Tibial nerve (tissue), 4 donors: ENCODE measurements around the gene POGZ. TPM values are rescaled to one million over a fixed set of nuclear protein-coding genes. Genes with fewer than 3 reads are reported as not detected.
A peak's percentile ranks its signal among the peaks of the same experiment; 100 is the strongest.

Experiments used
- DNase-seq, 2 donors: peaks; one replicate each; pipeline ENCODE4 v3.0.0-alpha.2; 2019; ENCODE audit warnings: low spot score in 2 of 2
- H3K27ac ChIP-seq, 4 donors: fragments of 200-600 bp; sonication (generic) in 3 of 4; one replicate each; pipeline ENCODE4 v1.5.1; 2017 to 2019; ENCODE audit warnings: mild to moderate bottlenecking in 1 of 4
- H3K27me3 ChIP-seq, 2 donors: fragments of 200-600 bp; sonication (generic) in 1 of 2; one replicate each; pipeline versions ENCODE4 v1.5.1 to v1.6.0; 2017 to 2019
- H3K36me3 ChIP-seq, 3 donors: fragments of 200-600 bp; sonication (generic); one replicate each; pipeline ENCODE4 v1.5.1; 2018 to 2019
- H3K4me1 ChIP-seq, 4 donors: fragments of 200-600 bp; sonication (generic) in 3 of 4; one replicate each; pipeline ENCODE4 v1.5.1; 2017 to 2019
- H3K4me3 ChIP-seq, 4 donors: fragments of 200-600 bp; sonication (generic) in 3 of 4; one replicate each; pipeline ENCODE4 v1.5.1; 2017 to 2019; ENCODE audit warnings: mild to moderate bottlenecking in 1 of 4, moderate library complexity in 1 of 4
- H3K9me3 ChIP-seq, 4 donors: fragments of 200-600 bp; sonication (generic) in 3 of 4; one replicate each; pipeline ENCODE4 v1.5.1; 2017 to 2019
- EP300 ChIP-seq, 2 donors: sonication (generic); formaldehyde crosslinking; IDR thresholded peaks; one replicate each; pipeline ENCODE4 v1.6.1; 2017; ENCODE audit warnings: antibody characterized with exemption in 2 of 2, mild to moderate bottlenecking in 1 of 2
- POLR2A ChIP-seq, 2 donors: fragments of 450-650 bp; IDR thresholded peaks; one replicate each; pipeline ENCODE4 v1.6.1; 2017; ENCODE audit warnings: antibody characterized with exemption in 2 of 2, mild to moderate bottlenecking in 2 of 2, moderate library complexity in 2 of 2
- WGBS, 2 donors: methylation state at CpG; one replicate each; pipeline ENCODE4 v1.1.5; 2018; 5-methylcytosine and 5-hydroxymethylcytosine counted together
- total RNA-seq, 4 donors: library from RNA; depleted of rRNA; stranded (reverse); fragments of >200 nt; gene quantifications; one replicate each; pipeline ENCODE4 v1.1.0, GENCODE V29; 2016
- TF ChIP-seq, protein P1 (sequence below), 5 experiments: fragments of 200-600 bp in 3 of 5; fragments of 450-650 bp in 2 of 5; sonication (generic) in 3 of 5; IDR thresholded peaks; one replicate each; pipeline ENCODE4 v1.5.1; 2016 to 2019; ENCODE audit warnings: antibody characterized with exemption in 5 of 5, mild to moderate bottlenecking in 3 of 5, moderate library complexity in 2 of 5

The POGZ gene
- total RNA-seq, 4 donors from 2014 or later, result 67.2 to 81.0 (median 72.7) TPM

GRCh38 chr1:151457911-151458801, 1.1 kb downstream of the POGZ start:
- Histone ChIP-seq H3K27me3 (no peaks in the 10 kb centered on the region), H3K4me1 (peaks cover 0 to 50% (median 12%) of the 10 kb centered on the region in 4 donors), H3K27ac (peak overlapping the region; percentile 80 to 99 (median 94)), H3K4me3 (peak overlapping the region; percentile 54 to 88 (median 62)), H3K36me3 (no peaks in the 10 kb centered on the region), H3K9me3 (no peaks in the 10 kb centered on the region)
- WGBS, 2 donors, result 1% methylated on average over 21 to 26 of the region's 69 CpGs
- TF ChIP-seq EP300 (IDR thresholded peaks at IDR 0.05), result peak in 1 of 2 donors; percentile 83
- TF ChIP-seq, protein P1, sequence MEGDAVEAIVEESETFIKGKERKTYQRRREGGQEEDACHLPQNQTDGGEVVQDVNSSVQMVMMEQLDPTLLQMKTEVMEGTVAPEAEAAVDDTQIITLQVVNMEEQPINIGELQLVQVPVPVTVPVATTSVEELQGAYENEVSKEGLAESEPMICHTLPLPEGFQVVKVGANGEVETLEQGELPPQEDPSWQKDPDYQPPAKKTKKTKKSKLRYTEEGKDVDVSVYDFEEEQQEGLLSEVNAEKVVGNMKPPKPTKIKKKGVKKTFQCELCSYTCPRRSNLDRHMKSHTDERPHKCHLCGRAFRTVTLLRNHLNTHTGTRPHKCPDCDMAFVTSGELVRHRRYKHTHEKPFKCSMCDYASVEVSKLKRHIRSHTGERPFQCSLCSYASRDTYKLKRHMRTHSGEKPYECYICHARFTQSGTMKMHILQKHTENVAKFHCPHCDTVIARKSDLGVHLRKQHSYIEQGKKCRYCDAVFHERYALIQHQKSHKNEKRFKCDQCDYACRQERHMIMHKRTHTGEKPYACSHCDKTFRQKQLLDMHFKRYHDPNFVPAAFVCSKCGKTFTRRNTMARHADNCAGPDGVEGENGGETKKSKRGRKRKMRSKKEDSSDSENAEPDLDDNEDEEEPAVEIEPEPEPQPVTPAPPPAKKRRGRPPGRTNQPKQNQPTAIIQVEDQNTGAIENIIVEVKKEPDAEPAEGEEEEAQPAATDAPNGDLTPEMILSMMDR (IDR thresholded peaks at IDR 0.05), result no peak
- TF ChIP-seq POLR2A (IDR thresholded peaks at IDR 0.05), result peak in 1 of 2 donors; percentile 33
- DNase-seq, result peak; percentile 34 to 53

- TF ChIP-seq, protein P1 (IDR thresholded peaks at IDR 0.05), result no peak
- TF ChIP-seq EP300 (IDR thresholded peaks at IDR 0.05) (no peak), POLR2A (IDR thresholded peaks at IDR 0.05) (no peak)
- Histone ChIP-seq H3K27me3 (no peaks in the 10 kb centered on the region), H3K4me3 (no peak overlapping the region), H3K4me1 (peaks cover 0 to 60% (median 12%) of the 10 kb centered on the region in 4 donors), H3K9me3 (no peaks in the 10 kb centered on the region), H3K27ac (peak overlapping the region in 1 of 4 donors; percentile 2), H3K36me3 (no peaks in the 10 kb centered on the region)
- DNase-seq, result no peak
- WGBS, 2 donors, result 54 to 92% methylated on average over 1 of the region's 1 CpG
Measured at GRCh38 chr1:151455966-151456365, 3.3 kb downstream of the POGZ start.

GRCh38 chr1:151455231-151455630, 4.1 kb downstream of the POGZ start:
- no peak overlapping the region for H3K27ac ChIP-seq
- no peaks in the 10 kb centered on the region for H3K9me3 ChIP-seq
- peaks cover 0 to 66% (median 12%) of the 10 kb centered on the region in 4 donors for H3K4me1 ChIP-seq
- TF ChIP-seq EP300 (IDR thresholded peaks at IDR 0.05) (no peak), POLR2A (IDR thresholded peaks at IDR 0.05) (no peak)
- TF ChIP-seq, protein P1 (IDR thresholded peaks at IDR 0.05), result no peak
- WGBS, 2 donors, result 58 to 69% methylated on average over 2 of the region's 2 CpGs
- no peaks in the 10 kb centered on the region for H3K27me3 ChIP-seq
- no peak for DNase-seq
- no peak overlapping the region for H3K4me3 ChIP-seq
- no peaks in the 10 kb centered on the region for H3K36me3 ChIP-seq

DNA sequence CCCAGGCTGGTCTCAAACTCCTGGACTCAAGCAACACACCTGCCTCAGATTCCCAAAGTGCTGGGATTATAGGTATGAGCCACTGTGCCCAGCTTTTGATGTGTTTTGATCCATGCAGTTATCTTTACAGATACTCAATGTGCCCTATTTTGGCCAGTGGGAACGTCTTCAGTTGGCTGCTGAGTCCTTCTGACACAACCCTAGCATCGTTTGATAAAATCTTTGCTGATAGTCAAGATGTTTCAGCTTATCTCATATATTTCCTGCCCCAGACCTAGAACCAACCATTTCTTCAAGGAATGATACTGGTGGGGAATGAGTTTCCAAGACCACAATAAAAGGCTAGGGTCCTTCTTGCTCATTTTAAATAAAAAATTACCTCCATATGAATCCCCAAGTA, 11.6 kb downstream of the POGZ start:
- WGBS, 2 donors, result 62 to 73% methylated on average over 2 of the region's 2 CpGs
- TF ChIP-seq POLR2A (IDR thresholded peaks at IDR 0.05) (no peak), EP300 (IDR thresholded peaks at IDR 0.05) (no peak)
- TF ChIP-seq, protein P1 (IDR thresholded peaks at IDR 0.05), result no peak
- no peaks in the 10 kb centered on the region for H3K9me3 ChIP-seq
- H3K27me3 ChIP-seq, result no peaks in the 10 kb centered on the region
- H3K4me3 ChIP-seq, result no peak overlapping the region
- no peak overlapping the region for H3K27ac ChIP-seq
- H3K4me1 ChIP-seq, result peaks cover 5 to 48% (median 11%) of the 10 kb centered on the region in 4 donors
- peaks cover 0 to 7% (median 0%) of the 10 kb centered on the region in 3 donors for H3K36me3 ChIP-seq
- no peak for DNase-seq

- TF ChIP-seq EP300 (IDR thresholded peaks at IDR 0.05), result no peak
- TF ChIP-seq, protein P1 (IDR thresholded peaks at IDR 0.05), result no peak
- no peak for TF ChIP-seq POLR2A (IDR thresholded peaks at IDR 0.05)
- peaks cover 5 to 64% (median 20%) of the 10 kb centered on the region in 4 donors for H3K4me1 ChIP-seq
- no peak overlapping the region for H3K4me3 ChIP-seq
- H3K9me3 ChIP-seq, result no peaks in the 10 kb centered on the region
- peaks cover 0 to 7% (median 6%) of the 10 kb centered on the region in 3 donors for H3K36me3 ChIP-seq
- DNase-seq, result no peak
- H3K27ac ChIP-seq, result peak overlapping the region in 1 of 4 donors; percentile 1
- 63 to 73% methylated on average over 4 of the region's 4 CpGs for WGBS, 2 donors
- no peaks in the 10 kb centered on the region for H3K27me3 ChIP-seq
Measured at GRCh38 chr1:151444783-151445177, 14.5 kb downstream of the POGZ start.
